GM04503 (cell line): ENCODE results near the gene CFAP97D2.
A peak's percentile ranks its signal among the peaks of the same experiment; 100 is the strongest.

ENCODE experiments used
- DNase-seq: peaks from one replicate; pipeline ENCODE4 v3.0.0-alpha.2; 2012; ENCODE audit warnings: low read depth

The CFAP97D2 gene

DNA sequence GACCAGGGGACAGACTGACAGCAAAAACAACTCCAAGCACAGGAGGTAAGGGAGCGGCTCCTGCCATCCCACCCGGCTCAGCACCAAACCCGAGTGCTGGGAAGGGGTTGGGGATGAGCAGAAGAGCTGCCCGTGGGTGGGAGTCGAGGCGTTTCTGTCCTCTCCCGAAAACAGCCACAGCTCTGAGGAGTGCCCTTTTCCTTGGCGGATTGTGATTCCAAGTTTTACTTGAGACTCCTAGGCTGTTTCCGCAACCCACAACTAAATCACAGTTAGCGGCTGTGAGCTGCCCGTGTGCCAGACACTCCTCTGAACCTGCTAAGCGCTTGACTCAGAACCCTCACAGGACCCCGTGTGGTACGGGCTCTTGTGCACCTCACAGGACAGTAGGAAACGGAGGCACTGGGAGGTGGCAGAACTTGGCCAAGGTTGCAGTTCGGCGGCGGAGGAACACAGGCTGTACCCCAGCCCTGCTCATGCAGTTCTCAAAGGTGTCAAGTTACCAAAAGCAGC is 21.4 kb downstream of the CFAP97D2 start:
- no peak for DNase-seq

DNA sequence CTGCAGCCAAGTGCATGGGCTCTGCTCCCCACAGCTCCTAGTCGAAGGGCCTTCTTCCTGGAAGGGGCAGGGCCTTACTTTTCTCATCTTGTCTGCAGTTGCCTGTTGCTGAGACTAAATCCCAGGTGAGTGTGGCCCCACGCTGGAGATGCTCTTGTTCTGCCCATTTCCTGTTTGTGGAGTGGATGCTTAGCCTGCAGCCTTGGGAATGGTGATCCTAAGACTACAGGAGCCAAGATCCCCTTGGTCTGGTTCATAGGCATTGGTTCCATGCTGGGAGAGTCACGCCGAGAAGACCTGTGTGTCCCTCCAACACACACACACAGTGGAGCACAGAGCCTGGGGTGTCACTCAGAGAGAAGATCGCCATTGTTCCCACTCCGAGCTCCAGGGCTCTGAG is 23.5 kb downstream of the CFAP97D2 start:
- DNase-seq = no peak

DNA sequence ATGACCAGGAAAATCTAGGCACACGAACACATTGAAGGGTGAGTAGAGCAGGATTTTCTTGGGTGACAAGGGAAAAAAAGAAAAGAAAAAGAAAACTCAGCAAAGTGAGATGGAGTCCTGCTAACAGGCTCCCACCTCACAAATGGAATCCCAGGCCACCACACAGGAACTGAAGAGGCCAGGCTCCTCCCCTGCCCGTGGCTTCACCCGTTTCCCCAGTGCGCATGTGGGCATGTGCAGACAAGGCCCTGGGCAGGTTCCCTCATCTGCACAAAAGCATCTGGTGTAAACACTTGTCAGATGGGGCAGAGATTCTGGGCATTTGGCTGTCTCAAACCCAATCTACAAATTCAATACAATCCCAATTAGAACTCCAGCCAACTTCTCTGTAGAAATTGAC is 24.5 kb downstream of the CFAP97D2 start:
- no peak for DNase-seq

DNA sequence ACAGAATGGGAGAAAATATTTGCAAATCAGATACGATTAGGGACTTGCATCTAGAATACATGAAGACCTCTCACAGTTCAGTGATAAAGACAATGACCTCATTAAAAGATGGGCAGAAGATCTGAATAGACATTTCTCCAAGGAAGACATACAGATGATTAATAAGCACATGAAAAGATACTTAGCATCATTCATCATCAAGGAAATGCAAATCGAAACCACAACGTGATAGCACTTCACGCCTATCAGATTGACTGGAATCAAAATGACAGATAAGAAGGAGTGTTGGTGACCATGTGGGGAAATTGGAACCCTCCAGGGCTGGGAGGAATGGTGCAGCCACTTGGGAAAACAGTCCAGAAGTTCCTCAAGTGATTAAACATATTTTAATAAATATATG is 25.8 kb downstream of the CFAP97D2 start:
- DNase-seq = no peak

DNA sequence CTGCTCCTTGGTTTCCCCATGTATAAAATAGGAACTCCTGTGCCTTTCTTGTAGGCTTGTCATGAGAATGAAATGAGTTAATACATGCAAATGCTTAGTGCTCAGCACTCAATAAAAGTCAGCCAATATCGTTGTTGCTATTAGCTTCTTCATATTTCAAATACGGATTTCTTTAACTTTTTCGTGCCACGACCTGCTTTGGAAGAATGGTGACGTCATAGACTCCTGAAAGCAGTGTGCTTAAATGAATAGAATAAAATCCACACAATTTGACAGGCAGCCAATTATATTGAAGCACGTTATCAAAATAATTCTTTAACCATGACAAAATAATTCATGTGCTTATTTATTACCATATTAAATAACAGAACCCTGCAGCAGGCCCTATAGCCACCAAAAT is 29.1 kb downstream of the CFAP97D2 start:
- DNase-seq = no peak

DNA sequence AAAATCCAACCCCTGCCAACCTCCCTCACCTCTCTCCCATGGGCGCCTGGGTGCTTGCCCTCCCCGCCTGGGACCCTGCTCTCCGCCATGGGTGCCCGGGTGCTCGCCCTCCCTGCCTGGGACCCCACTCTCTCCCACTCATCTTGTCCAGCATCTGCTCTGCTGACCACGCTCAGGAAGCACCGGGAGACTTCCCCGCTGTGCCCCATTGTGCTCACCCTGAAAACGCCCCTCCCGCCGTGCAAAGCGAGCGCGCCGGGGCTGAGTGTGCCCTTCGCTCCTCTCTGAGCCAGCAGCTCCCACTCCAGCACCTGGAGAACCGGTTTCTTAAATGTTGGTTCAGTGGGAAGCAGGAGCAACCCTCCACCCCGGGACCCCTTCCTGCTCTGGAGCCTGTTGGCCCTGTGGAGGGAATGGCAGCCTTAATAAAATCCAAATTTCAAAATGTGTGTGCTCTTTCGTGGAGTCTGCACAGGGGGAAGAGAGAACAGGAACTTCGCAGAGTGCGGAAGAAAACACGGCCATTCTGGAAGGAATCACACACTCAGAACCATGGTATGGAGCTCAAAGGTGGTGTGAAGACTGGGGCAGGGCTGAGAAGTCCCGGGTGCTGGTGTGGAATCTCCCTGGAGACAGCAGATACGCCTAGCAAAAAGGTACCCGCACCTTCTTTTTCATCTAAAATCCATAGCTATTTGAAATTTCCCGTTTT is 32.5 kb downstream of the CFAP97D2 start:
- no peak for DNase-seq

DNA sequence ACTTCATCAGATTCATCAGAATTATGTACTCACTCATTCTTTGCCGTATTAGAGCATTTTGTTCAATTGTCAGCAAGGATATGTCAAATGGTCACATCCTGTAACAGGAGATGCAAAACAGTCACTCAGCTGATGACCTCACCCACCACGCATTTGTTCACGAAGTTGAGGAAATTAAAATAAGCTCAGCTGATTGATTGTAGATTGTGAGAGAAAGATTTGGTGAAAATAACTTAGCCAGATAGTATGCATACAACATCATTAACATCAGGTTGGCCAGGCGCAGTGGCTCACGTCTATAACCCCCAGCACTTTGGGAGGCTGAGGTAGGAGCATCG is 33.1 kb downstream of the CFAP97D2 start:
- DNase-seq = no peak

DNA sequence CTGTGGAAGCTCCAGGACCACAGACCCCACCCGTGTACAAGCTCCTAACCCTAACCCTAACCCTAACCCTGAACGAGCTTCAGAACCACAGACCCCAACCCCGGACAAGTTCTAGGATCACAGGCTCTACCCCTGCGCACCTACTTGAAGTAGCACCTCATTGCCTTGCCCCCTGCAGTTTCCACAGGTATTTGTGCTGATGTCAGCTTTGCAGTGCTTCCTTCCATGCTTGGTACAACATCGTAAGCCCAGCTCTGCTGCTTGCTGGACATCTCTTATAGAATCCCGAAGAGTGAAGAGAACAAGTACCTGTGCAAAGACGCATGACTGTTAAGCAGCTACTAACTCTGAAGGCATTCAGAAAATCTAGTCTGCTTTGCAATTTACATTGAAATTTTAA is 34.9 kb downstream of the CFAP97D2 start:
- DNase-seq = no peak

DNA sequence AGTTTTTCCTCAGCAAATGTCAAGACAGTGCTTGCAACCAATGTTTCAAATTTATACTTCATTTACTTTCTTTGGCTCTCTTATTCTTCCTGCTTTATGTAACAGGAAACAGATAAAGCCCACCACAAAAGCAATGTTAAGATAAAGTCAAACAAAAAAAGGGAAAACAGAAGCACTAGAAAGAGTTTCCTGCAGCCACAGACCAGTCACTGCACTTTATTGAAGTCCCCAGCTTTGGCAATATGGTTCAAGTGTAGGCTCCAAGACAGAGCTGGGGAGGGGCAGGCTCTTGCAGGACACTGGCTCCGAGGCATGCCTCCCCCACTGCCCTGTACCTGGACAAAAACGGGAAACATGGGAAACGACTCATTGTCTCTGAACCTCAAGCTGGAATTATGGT is 40.3 kb downstream of the CFAP97D2 start:
- DNase-seq = no peak

DNA sequence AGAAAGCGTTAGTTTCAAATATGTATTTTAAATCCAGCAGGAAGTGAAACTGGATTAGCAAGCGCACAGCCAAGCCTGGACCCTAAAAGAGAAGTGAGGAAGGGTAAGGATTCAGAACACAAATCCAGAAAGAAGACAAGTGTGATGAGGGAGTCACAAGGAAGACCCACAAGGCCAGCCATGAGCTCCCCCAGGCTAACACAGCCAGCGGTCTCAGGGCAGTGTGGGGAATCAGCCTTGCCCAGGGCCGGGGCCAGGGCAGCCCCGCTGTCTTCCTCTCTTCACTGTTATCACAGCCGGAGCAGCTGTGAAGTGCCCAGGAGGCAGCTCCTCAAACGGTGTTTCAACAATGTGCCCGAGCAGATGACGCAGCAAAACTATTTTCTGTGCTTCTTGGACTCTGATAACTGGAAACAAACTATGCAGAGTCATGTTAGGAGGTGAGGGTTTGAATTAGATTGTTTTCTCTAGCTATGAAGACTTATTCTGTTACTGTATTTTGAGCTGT is 43.5 kb downstream of the CFAP97D2 start:
- DNase-seq = no peak

DNA sequence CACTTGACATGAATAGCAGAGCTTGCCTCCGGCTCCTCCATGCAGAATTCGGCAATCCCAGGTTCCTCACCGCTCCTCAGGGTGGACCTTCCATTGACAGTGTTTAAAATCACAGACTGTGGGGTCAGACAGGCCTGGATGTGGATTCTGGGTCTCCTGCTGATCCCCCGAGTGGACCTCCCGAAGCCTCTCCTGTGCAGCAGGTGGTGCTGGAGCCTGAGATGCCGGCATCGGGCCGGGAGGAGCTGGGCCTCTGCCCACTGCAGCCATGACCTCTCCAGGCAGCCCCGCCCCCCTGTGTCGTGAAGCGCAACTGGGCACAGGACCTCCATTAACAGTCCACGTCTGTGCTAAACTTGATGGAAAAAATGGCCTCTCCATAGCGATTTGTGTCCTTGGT is 45.1 kb downstream of the CFAP97D2 start:
- DNase-seq = no peak

DNA sequence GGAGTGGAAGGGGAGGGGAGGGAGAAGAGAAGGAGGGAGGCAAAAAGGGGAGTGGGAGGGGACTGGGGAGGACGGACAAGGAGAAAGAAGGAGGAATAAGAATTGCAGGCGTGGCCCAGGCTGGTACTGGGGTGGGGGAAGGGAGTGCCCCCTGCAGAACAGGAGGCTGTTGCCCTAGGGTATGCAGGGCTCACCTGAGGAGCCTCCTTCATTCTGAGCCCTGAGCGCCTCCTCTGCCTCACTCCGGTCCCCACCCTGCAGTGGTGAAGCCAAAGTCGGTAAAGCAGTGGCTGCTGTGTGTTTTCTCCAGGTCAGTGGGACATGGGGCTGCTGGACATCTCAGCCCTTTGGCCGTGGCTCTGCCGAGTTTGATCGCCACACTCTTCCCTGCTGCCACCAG is 46.6 kb downstream of the CFAP97D2 start:
- no peak for DNase-seq

DNA sequence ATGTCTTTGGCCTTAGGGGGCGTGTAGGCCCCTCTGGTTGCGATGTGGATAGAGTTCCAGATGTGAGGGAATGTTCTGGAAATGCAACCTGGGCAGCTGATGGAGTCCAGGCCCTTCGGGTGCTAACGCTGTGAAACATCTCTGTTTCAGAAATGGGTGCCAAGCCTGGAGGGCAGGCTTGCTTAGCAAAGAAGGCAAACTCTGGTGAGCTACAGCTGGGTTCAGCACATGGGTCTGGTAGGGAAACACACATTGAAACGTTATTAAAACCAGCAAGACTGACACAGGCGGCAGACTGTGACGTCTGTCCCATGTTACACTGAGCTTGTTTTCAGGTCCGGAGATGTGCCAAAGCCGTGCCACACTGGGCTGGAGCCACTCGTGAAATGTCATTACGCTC is 47.0 kb downstream of the CFAP97D2 start:
- DNase-seq = no peak

DNA sequence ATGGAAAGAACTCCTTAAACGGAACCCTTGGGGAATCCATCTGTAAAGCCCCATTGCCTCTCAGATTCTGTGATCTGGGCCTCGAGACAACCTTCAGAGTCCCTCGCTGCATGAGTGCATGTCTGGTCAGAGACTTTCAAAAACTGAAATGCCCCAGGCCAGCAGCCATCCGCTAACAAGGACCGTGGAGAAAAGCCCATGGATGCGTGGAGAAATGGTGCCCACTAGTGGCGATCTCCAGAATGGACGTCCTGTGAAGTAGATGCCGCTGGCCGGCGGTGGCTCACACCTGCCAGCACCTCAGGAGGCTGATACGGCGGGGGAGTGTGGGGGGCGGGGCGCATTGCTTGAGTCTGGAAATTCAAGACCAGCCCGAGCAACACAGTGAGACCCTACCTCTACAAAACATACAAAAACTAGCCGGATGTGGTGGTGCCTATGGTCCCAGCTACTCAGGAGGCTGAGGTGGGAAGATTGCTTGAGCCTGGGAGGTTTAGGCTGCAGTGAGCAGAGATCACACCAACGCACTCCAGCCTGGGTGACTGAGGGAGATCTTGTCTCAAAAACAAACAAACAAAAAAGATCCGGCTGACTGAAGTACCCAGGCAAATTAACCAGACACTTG is 47.8 kb downstream of the CFAP97D2 start:
- DNase-seq = peak; percentile 32

DNA sequence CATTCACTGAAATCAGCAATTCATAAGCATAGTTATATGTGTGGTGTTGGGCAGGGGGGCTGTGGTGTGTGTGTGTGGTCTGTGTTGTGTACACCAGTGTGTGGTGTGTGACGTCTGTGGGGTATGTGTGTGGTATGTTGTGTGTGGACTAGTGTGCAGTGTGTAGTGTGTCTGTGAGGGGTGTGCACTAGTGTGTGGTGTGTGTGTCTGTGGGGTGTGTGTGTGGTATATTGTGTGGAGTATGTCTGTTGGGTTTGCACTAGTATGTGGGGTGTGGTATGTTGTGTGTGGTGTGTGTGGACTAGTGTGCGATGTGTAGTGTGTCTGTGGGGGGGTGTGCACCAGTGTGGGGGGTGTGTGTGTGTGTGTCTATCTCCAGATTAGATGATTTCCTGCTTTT is 48.5 kb downstream of the CFAP97D2 start:
- DNase-seq = no peak

DNA sequence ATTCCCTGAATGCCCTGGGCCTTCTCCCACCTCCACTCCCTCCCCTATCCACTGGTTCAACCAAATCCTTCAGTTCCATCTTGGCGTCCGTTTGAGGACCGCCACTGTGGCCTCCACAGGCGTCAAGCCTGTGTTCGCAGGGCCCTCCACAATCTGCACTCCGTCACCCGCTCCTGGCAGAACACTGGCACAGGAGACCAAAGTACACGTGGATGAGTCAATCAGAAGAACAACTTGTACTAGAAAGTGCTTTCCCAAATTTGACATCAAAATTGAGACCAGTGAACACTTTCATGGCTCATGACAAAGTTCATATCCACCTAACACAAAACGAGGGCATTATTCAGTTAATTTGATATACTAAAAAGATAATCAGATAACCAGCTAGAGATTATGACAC is 49.1 kb downstream of the CFAP97D2 start:
- no peak for DNase-seq

DNA sequence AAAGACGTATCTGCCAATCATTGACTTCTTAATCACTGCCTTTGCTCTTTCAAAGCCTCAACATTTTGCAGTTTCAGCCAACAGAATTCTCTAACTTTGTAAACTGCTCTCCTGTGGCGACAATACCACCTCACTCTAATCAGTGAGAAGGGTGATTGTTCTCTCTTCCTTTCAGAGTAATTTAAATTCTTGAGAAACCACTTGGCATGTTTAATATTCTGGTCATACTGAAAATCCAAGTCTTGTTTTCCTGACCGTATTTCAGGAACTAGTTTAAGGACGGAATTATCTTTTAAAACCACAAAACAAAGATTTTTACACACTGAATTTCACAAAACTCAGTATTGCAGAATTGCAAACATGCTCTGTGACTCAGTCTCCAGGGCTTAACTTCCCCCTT is 50.4 kb downstream of the CFAP97D2 start:
- no peak for DNase-seq

DNA sequence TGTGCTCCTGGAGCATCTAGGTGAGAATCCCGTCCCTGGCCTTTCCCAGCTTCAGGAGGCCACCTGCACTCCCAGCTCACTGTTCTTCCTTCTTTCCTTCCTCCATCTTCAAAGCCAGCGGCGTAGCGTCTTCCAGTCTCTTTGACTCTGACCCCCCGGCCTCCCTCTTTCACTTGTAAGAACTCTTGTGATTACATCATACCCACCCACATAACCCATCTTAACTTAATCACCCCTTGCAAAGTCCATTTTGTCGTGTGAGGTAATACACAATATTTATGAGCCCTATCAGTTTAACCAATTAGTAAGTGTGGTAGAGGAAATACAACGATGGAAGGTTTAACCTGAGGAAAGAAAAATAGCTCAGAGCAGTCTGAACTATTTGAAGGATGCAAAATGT is 51.1 kb downstream of the CFAP97D2 start:
- no peak for DNase-seq

DNA sequence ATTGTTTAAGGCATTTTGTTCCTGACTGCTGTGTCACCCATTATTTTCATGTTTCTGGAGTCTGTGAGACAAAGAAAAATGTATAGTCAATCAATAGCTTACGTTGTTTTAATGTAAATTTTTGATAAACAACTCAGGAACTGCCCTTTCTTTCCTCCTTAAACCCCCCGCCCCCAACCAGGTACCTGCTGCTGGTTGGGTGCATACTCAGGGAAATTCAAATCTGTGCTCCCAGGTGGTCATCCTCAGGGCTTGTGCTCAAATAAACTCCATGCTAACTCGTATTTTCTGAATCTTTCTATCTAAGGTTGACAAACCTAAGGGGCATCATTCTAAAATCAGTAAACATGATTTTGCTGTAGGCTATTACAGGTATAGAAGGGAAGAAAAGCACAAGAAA is 51.5 kb downstream of the CFAP97D2 start:
- no peak for DNase-seq

DNA sequence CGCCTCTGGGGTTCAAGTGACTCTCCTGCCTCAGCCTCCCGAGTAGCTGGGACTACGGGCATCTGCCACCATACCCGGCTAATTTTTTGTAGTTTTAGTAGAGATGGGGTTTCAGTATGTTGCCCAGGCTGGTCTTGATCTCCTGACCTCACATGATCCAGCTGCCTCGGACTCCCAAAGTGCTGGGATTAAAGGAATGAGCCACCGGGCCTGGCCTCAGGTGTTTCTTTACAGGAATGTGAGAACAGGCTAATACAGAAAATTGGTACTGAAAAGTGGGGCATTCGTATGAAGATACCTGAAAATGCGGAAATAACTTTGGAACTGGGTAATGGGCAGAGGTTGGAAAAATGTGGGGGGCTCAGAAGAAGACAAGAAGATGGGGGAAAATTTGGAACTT is 52.8 kb downstream of the CFAP97D2 start:
- DNase-seq = no peak

DNA sequence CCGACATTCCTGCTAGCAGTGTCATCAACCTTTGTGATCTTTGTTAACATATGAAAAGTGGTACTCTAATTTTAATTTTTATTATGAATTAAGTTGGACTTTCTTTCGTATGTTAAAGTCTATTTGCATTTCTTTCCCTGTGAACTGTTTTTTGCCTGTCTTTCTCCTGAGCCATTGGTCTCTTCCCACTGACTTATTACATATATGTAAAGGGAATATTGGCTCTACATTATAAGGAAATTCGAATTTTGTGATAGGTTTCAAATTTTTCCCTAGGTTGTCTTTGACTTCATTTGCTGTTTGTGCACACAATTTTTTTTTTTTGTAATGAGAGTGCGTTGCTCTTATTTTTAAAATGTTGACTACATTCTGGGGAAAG is 55.2 kb downstream of the CFAP97D2 start:
- DNase-seq = no peak

DNA sequence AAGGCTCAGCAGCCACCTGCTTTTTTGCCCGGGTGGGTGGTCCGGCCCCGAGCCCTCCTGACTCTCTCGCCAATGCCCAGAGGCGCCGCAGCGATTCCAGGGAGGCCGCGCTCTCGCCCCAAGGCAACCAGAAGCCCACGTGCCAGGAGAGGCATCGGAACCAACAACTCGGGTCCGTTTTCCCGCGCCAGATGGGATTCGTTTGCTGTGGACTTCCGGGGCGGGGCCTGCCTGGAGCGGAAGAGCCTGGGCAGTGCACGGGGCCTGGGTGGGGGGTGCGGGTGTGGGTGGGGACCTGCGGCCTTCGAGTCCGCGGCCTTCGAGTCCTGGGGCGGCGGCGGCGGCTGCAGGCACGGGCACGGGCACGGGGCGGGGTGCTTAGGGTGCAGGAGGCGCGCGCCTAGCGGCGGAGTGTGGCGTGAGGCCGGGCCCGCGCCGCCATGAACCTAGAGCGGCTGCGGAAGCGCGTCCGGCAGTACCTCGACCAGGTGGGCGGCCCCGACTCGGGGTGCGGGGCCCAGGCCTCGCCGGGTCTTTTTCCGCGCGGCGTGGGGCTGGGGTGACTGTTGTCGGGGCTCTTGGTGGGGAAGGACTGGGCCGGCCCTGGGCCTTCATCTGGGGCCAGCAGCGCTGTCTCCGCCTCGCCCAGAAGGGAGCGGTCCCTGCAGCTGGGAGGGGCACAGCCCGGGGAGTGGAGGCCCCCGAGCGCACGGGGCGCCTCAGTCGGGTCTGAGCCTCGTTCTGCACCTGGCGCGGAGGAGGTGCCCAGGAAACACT is 55.8 kb downstream of the CFAP97D2 start, which contains the start of gene CDC16:
Gene CDC16, plus strand, starts transcription at position 253 of the 777 bp plus-strand sequence. Its CDS starts 188 bp downstream, at position 441.
- peak; percentile 53 for DNase-seq

DNA sequence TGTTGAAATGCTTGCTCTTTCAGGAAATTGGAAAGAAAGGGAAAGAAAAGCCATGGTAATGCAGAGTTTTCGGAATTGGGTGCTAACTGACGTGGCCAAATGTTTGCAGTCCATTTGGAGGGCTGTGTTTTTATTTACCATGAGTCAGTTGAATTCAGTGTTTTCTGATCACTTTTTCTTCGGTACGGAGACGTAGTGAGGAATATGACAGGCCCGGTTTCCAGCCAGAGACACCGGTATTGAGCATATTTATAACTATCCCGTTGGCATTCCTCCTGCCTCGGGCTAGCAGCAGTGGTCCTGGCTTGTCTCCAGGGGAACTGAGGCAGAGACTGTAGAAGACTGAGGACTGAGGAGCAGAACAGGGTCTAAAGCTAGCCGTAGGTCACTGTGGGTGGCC is 56.6 kb downstream of the CFAP97D2 start:
- DNase-seq = no peak
